Retinal pigment epithelial cell (primary cell): ENCODE measurements around the gene CTNNAL1.

Experiments
- DNase-seq: peaks from one replicate; pipeline ENCODE4 v3.0.0-alpha.2; 2010; ENCODE audit warnings: low read depth
- H3K4me3 ChIP-seq: 2 replicates; pipeline ENCODE4 v1.5.1; 2011; ENCODE audit warnings: mild to moderate bottlenecking, low read length, control low read depth, moderate library complexity
- TF ChIP-seq, protein P1 (sequence below): conservative IDR thresholded peaks from 2 replicates; pipeline ENCODE4 v1.5.1; 2011; ENCODE audit warnings: low read depth, low read length, control low read depth, inconsistent platforms

Gene CTNNAL1

DNA sequence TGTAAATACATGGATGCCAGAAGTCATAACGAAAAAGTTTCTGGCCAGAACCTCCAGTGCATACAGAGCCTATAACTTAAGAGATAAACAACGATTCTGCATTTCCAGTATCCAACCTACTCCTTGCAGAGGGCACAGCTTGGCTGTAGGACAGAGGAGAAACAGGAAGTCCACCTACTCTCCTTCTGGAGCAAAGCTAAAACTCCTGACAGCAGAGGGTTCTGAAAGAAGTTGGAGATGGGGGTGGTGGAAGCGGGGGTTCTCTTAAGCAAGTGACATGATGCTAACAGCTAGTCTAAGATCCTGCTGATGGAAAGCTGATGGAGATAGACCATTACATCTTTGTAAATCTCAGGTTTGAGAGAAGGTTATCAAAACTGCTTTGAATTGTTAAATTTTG lies 35.5 kb upstream of the CTNNAL1 start:
- TF ChIP-seq, protein P1, sequence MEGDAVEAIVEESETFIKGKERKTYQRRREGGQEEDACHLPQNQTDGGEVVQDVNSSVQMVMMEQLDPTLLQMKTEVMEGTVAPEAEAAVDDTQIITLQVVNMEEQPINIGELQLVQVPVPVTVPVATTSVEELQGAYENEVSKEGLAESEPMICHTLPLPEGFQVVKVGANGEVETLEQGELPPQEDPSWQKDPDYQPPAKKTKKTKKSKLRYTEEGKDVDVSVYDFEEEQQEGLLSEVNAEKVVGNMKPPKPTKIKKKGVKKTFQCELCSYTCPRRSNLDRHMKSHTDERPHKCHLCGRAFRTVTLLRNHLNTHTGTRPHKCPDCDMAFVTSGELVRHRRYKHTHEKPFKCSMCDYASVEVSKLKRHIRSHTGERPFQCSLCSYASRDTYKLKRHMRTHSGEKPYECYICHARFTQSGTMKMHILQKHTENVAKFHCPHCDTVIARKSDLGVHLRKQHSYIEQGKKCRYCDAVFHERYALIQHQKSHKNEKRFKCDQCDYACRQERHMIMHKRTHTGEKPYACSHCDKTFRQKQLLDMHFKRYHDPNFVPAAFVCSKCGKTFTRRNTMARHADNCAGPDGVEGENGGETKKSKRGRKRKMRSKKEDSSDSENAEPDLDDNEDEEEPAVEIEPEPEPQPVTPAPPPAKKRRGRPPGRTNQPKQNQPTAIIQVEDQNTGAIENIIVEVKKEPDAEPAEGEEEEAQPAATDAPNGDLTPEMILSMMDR: no peak
- DNase-seq: no peak
- H3K4me3 ChIP-seq: no peak overlapping the region

DNA sequence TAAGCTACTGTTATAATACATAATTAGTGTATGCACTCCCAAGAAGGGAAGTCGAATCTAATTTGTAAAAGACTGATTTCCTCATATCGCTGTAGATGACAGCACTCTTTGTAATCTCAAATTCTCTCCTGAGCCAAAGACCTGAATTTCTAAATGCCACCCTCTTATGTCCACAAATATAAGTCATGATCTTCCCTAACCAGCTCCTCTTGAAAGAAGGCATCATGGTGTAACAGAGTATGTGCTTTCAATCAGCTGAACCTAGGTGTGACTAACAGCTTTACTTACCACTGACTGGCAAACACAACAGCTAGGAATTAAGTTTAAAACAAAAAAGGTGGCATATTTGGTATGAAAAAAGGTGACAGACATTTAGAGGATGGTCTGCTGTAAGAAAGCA lies 34.0 kb upstream of the CTNNAL1 start:
- TF ChIP-seq, protein P1: no peak
- DNase-seq: no peak
- no peak overlapping the region for H3K4me3 ChIP-seq

DNA sequence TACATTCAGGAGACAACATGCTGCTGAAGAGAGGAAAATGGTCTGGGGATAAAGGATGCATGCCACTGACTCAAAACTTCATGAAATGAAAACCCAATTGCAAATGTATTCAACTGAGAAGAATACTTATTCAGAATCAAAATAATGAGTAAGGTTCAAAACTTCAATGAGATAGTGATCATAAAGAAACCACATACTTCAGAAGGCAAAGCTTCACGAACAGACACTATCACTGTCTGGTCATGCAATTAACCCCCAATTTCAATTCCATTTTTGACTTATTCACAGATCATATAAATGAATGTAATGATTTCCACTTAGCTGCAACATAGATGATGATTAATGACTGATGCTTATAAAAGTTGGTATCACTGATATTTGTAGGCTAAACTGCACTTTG lies 33.0 kb upstream of the CTNNAL1 start:
- no peak for DNase-seq
- TF ChIP-seq, protein P1: no peak

DNA sequence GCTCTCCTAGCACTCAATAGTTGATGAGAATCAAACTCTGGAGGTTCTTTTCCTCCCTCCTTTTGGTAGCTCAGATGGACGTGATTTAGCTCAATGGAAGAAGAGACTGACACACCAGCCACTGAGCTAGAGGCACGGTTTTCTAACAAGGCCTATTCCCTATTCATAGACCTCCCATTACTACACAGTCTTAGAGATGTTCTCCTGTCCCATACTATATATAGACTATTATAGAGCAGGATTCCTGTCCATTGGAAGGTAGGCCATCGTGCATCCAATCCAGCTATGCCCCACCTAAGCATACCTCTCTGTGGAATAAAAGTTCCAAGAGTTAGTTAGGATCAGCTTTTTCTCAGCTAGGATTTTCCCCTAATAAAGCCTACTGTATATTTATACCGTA lies 30.3 kb upstream of the CTNNAL1 start:
- no peak for DNase-seq
- TF ChIP-seq, protein P1: no peak
- H3K4me3 ChIP-seq: no peak overlapping the region

More for the DNA sequence above, 33.0 kb upstream of the CTNNAL1 start:
- no peak overlapping the region for H3K4me3 ChIP-seq

DNA sequence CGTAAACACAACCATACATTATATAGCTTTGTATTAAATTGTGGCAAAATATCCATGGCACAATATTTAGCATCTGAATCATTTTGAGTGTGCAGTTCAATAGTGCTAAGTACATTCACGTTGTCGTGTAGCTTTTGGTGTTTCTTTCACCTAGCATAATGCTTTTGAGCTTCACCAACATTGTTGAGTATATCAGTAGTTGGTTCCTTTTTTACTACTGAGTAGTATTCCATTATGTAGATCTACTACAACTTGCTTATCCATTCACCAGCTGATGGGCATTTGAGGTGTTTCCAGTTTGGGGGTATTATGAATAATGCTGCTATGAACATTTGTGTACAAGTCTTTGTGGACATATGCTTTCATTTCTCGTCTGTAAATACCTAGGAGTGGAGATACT lies 27.3 kb upstream of the CTNNAL1 start:
- DNase-seq: no peak
- TF ChIP-seq, protein P1: no peak
- H3K4me3 ChIP-seq: no peak overlapping the region

DNA sequence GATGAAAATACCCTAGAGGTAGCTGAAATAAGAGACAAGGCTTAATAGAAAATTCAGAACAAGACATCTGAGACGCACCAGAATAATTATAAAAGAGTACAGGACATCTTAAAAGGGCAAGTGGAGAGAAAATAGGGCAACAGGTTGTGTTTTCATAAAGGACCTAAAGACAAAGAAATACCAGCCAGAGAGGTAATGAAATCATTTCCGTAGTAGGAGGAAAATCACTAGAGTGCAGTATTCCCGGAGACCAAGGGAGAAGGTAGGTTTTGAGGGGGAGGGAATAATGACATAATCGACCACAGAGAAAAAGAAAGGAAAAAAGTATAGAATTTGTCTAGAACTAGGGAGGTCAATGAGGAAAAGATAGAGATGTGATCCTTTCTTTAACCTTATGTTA lies 26.2 kb upstream of the CTNNAL1 start:
- no peak for DNase-seq
- H3K4me3 ChIP-seq: no peak overlapping the region
- TF ChIP-seq, protein P1: no peak

DNA sequence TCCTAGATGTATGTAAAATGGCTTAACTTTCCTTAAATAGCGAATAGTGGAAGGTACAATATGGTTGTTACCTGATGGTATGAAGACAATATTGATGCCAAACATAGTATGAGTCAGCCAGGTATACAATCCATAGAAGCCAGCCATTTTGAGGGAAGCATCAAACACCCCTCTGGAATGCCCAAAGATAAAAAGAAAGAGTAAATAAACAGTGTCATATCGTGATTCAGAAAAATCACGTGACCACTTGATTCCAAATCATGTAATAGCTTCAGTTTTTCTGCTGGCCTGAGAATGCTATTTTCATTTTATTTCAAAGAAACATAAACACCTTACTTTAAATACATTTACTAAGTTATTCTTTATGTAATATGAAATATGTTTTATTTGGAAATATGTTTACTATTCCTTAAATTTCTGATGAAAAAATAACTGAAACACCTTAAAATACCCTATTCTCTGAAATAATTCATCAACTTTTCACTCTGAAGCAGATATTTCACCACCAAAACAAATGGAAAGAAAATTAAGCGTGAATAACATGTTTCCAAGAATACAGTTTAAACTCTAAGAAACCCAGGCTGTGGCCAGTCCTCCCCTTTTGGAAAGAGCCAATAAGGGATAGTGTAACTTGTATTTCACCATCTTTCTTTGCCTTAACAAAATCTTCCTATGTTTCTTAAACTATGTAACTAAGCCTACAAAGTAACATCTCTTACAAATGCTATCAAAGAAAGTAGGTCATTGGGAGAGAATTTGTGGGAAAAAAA lies 24.8 kb upstream of the CTNNAL1 start:
- DNase-seq: no peak
- no peak overlapping the region for H3K4me3 ChIP-seq
- TF ChIP-seq, protein P1: no peak
